ENCODE results near the gene TRABD2B.

TRABD2B gene

GRCh38 chr1:47818682-47819573, 178.3 kb downstream of the TRABD2B start:
- in situ Hi-C loops (cut with MboI; ENCODE audit: low pct_unique_long_range_greater_than_20kb, low sequenced_read_pairs, unreplicated experiment): no loop called here
- DNase-seq (ENCODE audit: low spot score): no peak
- no peak for TF ChIP-seq CTCF (IDR thresholded peaks at IDR 0.05; ENCODE audit: extremely low read depth, insufficient read depth, missing control alignments)

GRCh38 chr1:47817861-47818260, 179.3 kb downstream of the TRABD2B start:
- in situ Hi-C loops (cut with MboI; ENCODE audit: low pct_unique_long_range_greater_than_20kb, low sequenced_read_pairs, unreplicated experiment): no loop called here
- TF ChIP-seq CTCF (IDR thresholded peaks at IDR 0.05; ENCODE audit: extremely low read depth, insufficient read depth, missing control alignments): no peak
- no peak for DNase-seq (ENCODE audit: low spot score)

GRCh38 chr1:47816325-47817071, 180.7 kb downstream of the TRABD2B start:
- DNase-seq (ENCODE audit: low spot score): no peak
- no peak for TF ChIP-seq CTCF (IDR thresholded peaks at IDR 0.05; ENCODE audit: extremely low read depth, insufficient read depth, missing control alignments)
- in situ Hi-C loops (cut with MboI; ENCODE audit: low pct_unique_long_range_greater_than_20kb, low sequenced_read_pairs, unreplicated experiment): no loop called here

GRCh38 chr1:47814612-47815395, 182.4 kb downstream of the TRABD2B start:
- in situ Hi-C loops (cut with MboI; ENCODE audit: low pct_unique_long_range_greater_than_20kb, low sequenced_read_pairs, unreplicated experiment): no loop called here
- DNase-seq (ENCODE audit: low spot score): no peak
- TF ChIP-seq CTCF (IDR thresholded peaks at IDR 0.05; ENCODE audit: extremely low read depth, insufficient read depth, missing control alignments): no peak

- no peak for TF ChIP-seq CTCF (IDR thresholded peaks at IDR 0.05; ENCODE audit: extremely low read depth, insufficient read depth, missing control alignments)
- no peak for DNase-seq (ENCODE audit: low spot score)
- in situ Hi-C loops (cut with MboI; ENCODE audit: low pct_unique_long_range_greater_than_20kb, low sequenced_read_pairs, unreplicated experiment): no loop called here
Measured at GRCh38 chr1:47813970-47814369, 183.2 kb downstream of the TRABD2B start.

- in situ Hi-C loops (cut with MboI; ENCODE audit: low pct_unique_long_range_greater_than_20kb, low sequenced_read_pairs, unreplicated experiment): no loop called here
- TF ChIP-seq CTCF (IDR thresholded peaks at IDR 0.05; ENCODE audit: extremely low read depth, insufficient read depth, missing control alignments): no peak
- DNase-seq (ENCODE audit: low spot score): no peak
Measured at GRCh38 chr1:47812904-47813514, 184.2 kb downstream of the TRABD2B start.
